GM10266 (cell line): ENCODE data around the gene S100A13.

Source experiments
- DNase-seq: peaks from one replicate; pipeline ENCODE4 v3.0.0; 2012; ENCODE audit errors: extremely low spot score
- TF ChIP-seq, protein P1 (sequence below): IDR thresholded peaks from 2 replicates; pipeline ENCODE4 v1.5.1; 2012; ENCODE audit warnings: mild to moderate bottlenecking, low read depth; ENCODE audit not compliant: control insufficient read depth, insufficient read depth; ENCODE audit errors: missing control alignments

Gene S100A13

DNA sequence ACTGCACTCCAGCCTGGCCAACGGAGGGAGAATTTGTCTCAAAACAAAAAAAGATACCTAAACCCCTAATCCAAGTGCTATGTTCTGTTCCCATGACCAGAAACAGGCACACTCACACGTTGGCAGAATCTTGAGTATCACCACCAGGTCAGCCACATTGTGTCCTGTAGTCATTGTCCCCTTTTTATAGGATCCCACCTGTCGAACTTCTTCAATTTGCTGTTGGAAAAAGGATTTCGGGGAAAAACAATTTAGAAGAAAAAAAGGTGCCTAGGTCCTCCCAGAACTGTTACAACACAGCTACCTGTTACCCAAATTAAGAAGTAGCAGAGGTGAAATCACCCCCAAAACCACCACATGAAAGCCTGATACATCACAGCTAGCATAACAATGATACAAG lies 40.1 kb upstream of the S100A13 start:
- DNase-seq, result no peak
- TF ChIP-seq, protein P1, sequence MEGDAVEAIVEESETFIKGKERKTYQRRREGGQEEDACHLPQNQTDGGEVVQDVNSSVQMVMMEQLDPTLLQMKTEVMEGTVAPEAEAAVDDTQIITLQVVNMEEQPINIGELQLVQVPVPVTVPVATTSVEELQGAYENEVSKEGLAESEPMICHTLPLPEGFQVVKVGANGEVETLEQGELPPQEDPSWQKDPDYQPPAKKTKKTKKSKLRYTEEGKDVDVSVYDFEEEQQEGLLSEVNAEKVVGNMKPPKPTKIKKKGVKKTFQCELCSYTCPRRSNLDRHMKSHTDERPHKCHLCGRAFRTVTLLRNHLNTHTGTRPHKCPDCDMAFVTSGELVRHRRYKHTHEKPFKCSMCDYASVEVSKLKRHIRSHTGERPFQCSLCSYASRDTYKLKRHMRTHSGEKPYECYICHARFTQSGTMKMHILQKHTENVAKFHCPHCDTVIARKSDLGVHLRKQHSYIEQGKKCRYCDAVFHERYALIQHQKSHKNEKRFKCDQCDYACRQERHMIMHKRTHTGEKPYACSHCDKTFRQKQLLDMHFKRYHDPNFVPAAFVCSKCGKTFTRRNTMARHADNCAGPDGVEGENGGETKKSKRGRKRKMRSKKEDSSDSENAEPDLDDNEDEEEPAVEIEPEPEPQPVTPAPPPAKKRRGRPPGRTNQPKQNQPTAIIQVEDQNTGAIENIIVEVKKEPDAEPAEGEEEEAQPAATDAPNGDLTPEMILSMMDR, result no peak

GRCh38 chr1:153663211-153663610 lies 35.9 kb upstream of the S100A13 start:
- TF ChIP-seq, protein P1, result no peak
- DNase-seq, result no peak

GRCh38 chr1:153662269-153662668 lies 35.0 kb upstream of the S100A13 start:
- DNase-seq, result no peak
- TF ChIP-seq, protein P1, result no peak

GRCh38 chr1:153661111-153661708 lies 33.9 kb upstream of the S100A13 start:
- TF ChIP-seq, protein P1, result no peak
- DNase-seq, result no peak

- TF ChIP-seq, protein P1, result no peak
- DNase-seq, result no peak
These were observed 32.4 kb upstream of the S100A13 start for GRCh38 chr1:153659656-153660055.

DNA sequence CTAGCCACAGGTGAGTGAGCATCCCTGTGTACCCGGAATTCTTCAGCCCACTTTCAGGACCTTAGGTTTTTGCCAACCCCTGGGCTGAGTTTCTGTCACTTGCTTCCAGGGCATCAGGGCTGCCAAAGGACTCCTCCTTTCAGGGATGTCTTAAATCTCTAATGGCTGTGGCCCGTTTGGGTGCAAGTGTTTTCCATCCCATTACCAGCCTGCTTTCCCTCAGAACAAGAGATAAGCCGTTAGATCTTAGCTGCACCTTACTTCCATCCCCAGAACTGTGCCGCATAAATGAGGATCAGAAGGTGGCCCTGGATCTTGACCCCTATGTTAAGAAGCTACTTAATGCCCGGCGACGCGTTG lies 31.9 kb upstream of the S100A13 start:
- DNase-seq, result no peak

More for the DNA sequence above, 31.9 kb upstream of the S100A13 start:
- TF ChIP-seq, protein P1, result no peak
